SJCRH30 (cell line): ENCODE measurements around the gene CRCP. TPM values are rescaled to one million over a fixed set of nuclear protein-coding genes. Genes with fewer than 3 reads are reported as not detected.

Experiments
- total RNA-seq: library from RNA; depleted of rRNA; stranded (reverse); fragments of >200 nt; shearing (Covaris generic); gene quantifications from 2 replicates; pipeline ENCODE4 v1.2.3, GENCODE V29; 2014; rRNA removed

The CRCP gene
- total RNA-seq, 1 experiment from 2014 or later: 57.1 TPM

Other genes with a start within 250 kb of the CRCP start
- gene VKORC1L1, start 241.8 kb upstream of the CRCP start, total RNA-seq: 25.6 and 27.0 TPM in 2 replicates
- gene GUSB, start 132.6 kb upstream of the CRCP start, total RNA-seq: 27.3 and 40.1 TPM in 2 replicates
- gene ASL, start 39.0 kb upstream of the CRCP start, total RNA-seq: 13.7 and 15.0 TPM in 2 replicates
- gene TPST1, start 90.5 kb downstream of the CRCP start, total RNA-seq: 57.3 and 62.1 TPM in 2 replicates